LNCAP (cell line): ENCODE data around the gene ZFR.

Experiments used
- TF ChIP-seq, protein P1 (sequence below): fragments of 450-650 bp; IDR thresholded peaks from 2 replicates; pipeline ENCODE4 v1.5.1; 2017; ENCODE audit warnings: mild to moderate bottlenecking

ZFR gene

DNA sequence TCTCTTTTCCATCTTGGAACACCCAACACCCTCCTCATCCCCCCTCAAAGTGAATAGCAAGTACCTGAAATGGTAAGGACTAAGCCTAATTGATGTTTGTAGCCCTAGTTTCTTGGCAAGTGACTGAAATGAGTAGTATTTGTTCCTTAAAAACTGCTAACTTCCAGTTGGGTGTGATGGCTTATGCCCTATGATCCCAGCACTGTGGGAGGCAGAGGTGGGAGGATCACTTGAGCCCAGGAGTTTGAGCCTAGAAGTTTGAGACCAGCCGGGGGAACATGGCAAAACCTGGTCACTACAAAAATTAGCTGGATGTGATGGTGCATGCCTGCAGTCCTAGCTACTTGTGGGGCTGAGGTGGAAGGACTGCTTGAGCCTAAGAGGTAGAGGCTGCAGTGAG is 44.1 kb downstream of the ZFR start:
- TF ChIP-seq, protein P1, sequence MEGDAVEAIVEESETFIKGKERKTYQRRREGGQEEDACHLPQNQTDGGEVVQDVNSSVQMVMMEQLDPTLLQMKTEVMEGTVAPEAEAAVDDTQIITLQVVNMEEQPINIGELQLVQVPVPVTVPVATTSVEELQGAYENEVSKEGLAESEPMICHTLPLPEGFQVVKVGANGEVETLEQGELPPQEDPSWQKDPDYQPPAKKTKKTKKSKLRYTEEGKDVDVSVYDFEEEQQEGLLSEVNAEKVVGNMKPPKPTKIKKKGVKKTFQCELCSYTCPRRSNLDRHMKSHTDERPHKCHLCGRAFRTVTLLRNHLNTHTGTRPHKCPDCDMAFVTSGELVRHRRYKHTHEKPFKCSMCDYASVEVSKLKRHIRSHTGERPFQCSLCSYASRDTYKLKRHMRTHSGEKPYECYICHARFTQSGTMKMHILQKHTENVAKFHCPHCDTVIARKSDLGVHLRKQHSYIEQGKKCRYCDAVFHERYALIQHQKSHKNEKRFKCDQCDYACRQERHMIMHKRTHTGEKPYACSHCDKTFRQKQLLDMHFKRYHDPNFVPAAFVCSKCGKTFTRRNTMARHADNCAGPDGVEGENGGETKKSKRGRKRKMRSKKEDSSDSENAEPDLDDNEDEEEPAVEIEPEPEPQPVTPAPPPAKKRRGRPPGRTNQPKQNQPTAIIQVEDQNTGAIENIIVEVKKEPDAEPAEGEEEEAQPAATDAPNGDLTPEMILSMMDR: no peak

DNA sequence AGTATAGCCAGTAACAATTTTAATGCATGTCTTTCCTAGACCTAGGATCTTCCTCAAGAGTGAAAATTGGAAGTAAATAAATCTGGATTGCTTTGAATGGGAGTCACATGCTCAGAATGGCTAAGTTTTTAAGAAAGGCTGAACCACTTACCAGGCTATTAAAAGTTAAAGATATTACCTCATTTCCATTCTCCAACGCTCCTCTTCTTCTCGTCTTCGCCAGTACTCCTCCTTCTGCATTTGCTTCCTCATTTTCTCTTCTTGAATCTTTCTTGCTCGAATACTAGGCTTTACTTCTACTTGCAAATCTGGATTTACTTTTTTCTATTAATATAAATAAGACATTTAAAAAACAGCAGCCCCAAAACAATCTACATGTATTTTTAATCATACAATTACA is 49.6 kb downstream of the ZFR start:
- TF ChIP-seq, protein P1: no peak

DNA sequence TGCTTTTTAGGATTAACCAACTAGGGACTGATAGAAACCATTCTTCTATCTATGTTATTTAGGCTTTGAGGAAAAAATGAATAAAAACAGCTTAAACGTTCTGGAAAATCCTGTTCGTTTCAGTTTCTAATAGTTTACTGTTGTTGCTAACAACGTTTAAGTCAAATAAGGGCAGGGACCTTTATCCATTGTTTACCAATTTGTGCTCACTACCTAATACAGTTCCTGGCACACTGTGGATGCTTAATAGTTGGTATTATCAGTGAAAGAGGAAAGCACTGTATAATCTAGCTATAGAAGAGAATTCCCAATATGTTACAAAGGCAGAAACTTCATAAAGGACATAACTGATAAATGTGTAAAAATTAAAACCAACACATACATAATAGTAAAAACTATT is 52.5 kb downstream of the ZFR start:
- TF ChIP-seq, protein P1: no peak

DNA sequence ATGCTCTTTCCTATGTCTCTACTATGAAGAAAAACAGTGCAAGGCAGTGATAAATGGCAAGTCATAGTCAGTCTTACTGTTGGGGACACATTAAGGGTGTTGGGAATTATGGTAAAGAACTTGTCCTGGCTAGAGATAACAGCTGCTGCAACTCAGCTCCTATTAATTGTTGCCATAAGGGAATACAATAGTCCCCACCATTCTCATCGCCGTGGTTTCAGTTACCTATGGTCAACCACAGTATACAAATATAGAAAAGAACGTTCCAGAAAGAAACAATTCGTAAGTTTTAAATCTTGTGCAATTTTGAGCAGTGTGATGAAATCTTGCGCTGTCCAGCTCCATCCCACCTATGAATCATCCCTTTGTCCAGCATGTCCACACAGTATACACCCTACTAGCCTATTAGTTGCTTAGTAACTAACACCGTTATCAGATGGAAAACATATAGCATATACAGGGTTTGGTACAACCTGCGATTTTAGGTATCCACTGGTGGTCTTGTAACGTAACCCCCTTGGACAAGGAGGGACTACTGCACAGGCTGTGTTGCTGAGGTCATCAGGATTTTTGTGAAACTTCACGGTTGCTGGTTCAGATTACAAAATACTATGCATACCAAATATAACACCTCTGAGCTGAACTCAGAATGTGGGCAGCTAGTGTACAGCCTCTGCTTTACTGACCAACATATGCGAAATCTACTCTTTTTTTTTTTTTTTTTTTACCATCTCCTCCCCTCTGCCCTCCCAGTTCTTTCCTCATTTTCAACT is 53.5 kb downstream of the ZFR start:
- TF ChIP-seq, protein P1: no peak

DNA sequence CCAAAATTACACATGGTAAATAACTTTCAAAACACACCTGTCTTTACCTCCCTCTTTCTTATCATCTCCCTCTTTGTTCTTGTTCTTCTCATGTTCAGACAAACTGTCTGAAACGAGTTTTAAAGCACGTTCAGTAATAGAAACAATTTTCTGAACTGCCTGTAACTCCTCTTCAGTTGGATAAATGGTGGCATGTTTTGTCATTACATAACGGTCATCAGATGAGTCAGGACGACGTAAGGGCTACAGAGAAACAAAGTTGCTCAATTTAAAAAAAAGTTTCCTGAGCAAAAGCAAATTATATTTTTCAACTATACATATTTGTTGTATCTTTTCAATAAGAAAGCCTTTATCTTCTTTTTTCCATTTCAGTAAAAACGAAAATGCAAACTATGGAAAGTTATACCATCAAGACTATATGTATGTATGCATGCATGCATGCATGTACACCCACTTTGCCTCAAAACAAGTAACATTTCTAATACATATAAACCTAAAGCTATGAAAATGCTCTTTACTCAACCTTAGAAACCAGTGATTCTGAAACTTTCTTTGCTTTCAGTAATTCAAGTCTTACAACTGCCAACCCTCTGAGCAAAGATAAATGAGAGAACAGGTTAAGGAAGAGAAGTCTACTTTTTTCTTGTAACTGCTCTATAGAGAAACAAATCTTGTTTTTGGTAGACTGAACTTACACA is 56.0 kb downstream of the ZFR start:
- TF ChIP-seq, protein P1: no peak

DNA sequence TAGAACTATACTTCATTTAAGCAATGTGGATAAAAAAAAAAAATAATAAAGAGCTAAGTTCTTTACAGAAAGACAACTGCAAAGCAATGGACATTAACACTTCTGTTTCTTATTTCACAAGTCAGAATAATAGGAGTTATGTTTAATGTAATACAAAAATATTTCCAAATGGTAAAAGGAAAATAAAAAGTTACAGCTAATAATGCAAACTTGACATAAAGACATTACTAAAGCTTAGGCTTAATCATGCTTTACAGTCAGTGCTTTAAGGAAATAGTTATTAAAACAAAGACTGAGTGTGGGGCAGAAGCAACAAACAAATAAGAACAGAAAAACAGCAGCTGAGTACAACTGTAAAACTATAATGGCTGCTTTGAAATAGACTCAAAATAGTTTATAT is 56.7 kb downstream of the ZFR start:
- TF ChIP-seq, protein P1: no peak

DNA sequence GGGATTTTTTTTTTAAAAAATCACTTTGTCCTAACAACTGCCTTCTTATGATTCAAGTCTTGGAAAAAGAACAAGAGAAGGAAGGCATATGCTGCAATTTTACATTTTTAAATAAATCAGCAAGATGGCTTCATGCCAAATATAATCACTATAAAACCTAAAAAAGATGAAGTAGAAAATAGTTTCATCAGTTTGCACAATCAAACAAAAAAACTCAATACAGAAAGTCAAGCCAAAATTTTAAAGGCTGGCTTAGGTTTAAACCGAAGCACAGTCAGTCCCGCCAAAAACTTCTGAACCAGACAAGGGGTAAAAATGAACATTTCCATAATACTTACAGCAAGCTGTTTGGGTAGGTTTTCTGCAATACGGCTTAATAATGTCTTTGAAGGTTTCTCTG is 57.3 kb downstream of the ZFR start:
- TF ChIP-seq, protein P1: no peak
